Mammary epithelial cell (primary cell): ENCODE data around the gene AIG1.

ENCODE experiments used
- EZH2 ChIP-seq: IDR thresholded peaks from 2 replicates; pipeline ENCODE4 v1.6.1; 2012; ENCODE audit warnings: low read length, inconsistent platforms, borderline replicate concordance
- TF ChIP-seq, protein P1 (sequence below), 2 donors: IDR thresholded peaks in 1 of 2; conservative IDR thresholded peaks in 1 of 2; 2 replicates each; pipeline ENCODE4 v1.5.1; 2011 to 2012; ENCODE audit warnings: inconsistent platforms in 2 of 2, low read length in 2 of 2, mild to moderate bottlenecking in 2 of 2, control low read depth in 1 of 2, low read depth in 1 of 2; ENCODE audit not compliant: insufficient read depth in 1 of 2; ENCODE audit errors: extremely low read depth in 1 of 2

DNA sequence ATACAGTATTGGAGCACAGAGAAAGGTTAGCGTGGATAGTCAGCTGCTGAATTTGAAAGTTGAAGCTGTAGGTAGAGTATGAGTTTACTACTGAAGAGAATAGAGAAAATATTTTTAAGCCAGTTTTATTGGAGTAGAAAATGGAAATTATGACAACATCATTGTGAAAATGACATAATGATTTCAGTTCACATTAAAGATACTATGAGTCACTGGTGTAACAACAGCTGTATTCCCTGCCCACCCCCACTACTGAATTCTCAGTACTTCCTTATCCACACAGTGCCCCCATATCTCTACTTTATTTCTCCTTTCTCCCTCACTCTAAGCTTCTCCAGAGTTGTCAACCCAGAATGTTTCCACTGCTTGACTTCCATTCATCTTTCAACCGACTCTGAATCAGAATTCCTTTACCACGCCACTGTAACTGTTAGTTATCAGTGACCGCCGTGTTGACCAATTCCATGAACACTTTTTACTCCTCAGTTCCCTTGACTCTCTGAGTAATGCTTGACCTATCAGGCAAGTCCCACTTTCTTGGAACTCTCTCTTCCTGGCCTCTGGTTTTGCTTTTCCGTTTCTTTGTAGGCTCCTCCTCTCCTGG lies 139.6 kb downstream of the AIG1 start:
- TF ChIP-seq, protein P1, sequence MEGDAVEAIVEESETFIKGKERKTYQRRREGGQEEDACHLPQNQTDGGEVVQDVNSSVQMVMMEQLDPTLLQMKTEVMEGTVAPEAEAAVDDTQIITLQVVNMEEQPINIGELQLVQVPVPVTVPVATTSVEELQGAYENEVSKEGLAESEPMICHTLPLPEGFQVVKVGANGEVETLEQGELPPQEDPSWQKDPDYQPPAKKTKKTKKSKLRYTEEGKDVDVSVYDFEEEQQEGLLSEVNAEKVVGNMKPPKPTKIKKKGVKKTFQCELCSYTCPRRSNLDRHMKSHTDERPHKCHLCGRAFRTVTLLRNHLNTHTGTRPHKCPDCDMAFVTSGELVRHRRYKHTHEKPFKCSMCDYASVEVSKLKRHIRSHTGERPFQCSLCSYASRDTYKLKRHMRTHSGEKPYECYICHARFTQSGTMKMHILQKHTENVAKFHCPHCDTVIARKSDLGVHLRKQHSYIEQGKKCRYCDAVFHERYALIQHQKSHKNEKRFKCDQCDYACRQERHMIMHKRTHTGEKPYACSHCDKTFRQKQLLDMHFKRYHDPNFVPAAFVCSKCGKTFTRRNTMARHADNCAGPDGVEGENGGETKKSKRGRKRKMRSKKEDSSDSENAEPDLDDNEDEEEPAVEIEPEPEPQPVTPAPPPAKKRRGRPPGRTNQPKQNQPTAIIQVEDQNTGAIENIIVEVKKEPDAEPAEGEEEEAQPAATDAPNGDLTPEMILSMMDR (conservative IDR thresholded peaks at IDR 0.05 in 1 of 2, IDR thresholded peaks at IDR 0.05 in 1 of 2; ENCODE audit: extremely low read depth in 1 of 2, insufficient read depth in 1 of 2, low read depth in 1 of 2, low read length in 2 of 2): no peak
- no peak for TF ChIP-seq EZH2
